Activated T-helper 1 cell treated with anti-CD3 and anti-CD28 coated beads, Interleukin-2, amount 50 U/mL, for 16 hours (primary cell): ENCODE results near the gene MCM8.
A peak's percentile ranks its signal among the peaks of the same experiment; 100 is the strongest.

ENCODE experiments used
- DNase-seq, 2 donors: peaks; one replicate each; pipeline ENCODE4 v3.0.0-alpha.2; 2020; ENCODE audit warnings: low read depth in 1 of 2, low spot score in 1 of 2

MCM8 gene

GRCh38 chr20:5950271-5951031 is at the start of gene MCM8, which contains the start of gene TRMT6:
TSS of gene MCM8 (plus strand) at chr20:5950652. CDS start at chr20:5952016, 1,364 bp downstream.
TSS of gene TRMT6 (minus strand) at chr20:5950533. CDS start at chr20:5950405, 128 bp downstream.
- peak; percentile 91 to 92 for DNase-seq

GRCh38 chr20:5900908-5901307 is 49.5 kb upstream of the MCM8 start:
- no peak for DNase-seq

GRCh38 chr20:5908981-5909380 is 41.5 kb upstream of the MCM8 start:
- DNase-seq = no peak

GRCh38 chr20:5910186-5910585 is 40.3 kb upstream of the MCM8 start:
- no peak for DNase-seq

- DNase-seq = no peak
Observed at GRCh38 chr20:5913166-5913565, 37.3 kb upstream of the MCM8 start.

GRCh38 chr20:5914859-5915258 is 35.6 kb upstream of the MCM8 start:
- DNase-seq = no peak

GRCh38 chr20:5918856-5919625 is 31.4 kb upstream of the MCM8 start:
- no peak for DNase-seq

GRCh38 chr20:5919626-5920544 is 30.6 kb upstream of the MCM8 start:
- DNase-seq = no peak

- DNase-seq = no peak
Observed at GRCh38 chr20:5920581-5920980, 29.9 kb upstream of the MCM8 start.

GRCh38 chr20:5923493-5923892 is 27.0 kb upstream of the MCM8 start:
- DNase-seq = no peak

GRCh38 chr20:5925551-5925950 is 24.9 kb upstream of the MCM8 start:
- no peak for DNase-seq

- DNase-seq = no peak
Observed at GRCh38 chr20:5927749-5928462, 22.5 kb upstream of the MCM8 start.

- no peak for DNase-seq
Observed at GRCh38 chr20:5928836-5929715, 21.4 kb upstream of the MCM8 start.

GRCh38 chr20:5931411-5931810 is 19.0 kb upstream of the MCM8 start:
- DNase-seq = no peak

GRCh38 chr20:5932796-5933195 is 17.7 kb upstream of the MCM8 start:
- DNase-seq = no peak

- DNase-seq = no peak
Observed at GRCh38 chr20:5933802-5934436, 16.5 kb upstream of the MCM8 start.

GRCh38 chr20:5935384-5935783 is 15.1 kb upstream of the MCM8 start:
- DNase-seq = no peak

- DNase-seq = no peak
Observed at GRCh38 chr20:5936238-5936637, 14.2 kb upstream of the MCM8 start.

GRCh38 chr20:5938456-5939029 is 11.9 kb upstream of the MCM8 start:
- DNase-seq = no peak
